Activated CD4-positive, alpha-beta T cell treated with anti-CD3 and anti-CD28 coated beads, Interleukin-2, amount 50 U/mL, for 48 hours (primary cell): ENCODE data around the gene TUBGCP5.
"Not testable (repeated sequence)": the region's sequence is repeated elsewhere in the genome, so short reads cannot be mapped to it uniquely, and the experiment has no call there.

Source experiments
- DNase-seq, 2 experiments: peaks; one replicate each; pipeline ENCODE4 v3.0.0-alpha.2; 2020

Gene TUBGCP5

DNA sequence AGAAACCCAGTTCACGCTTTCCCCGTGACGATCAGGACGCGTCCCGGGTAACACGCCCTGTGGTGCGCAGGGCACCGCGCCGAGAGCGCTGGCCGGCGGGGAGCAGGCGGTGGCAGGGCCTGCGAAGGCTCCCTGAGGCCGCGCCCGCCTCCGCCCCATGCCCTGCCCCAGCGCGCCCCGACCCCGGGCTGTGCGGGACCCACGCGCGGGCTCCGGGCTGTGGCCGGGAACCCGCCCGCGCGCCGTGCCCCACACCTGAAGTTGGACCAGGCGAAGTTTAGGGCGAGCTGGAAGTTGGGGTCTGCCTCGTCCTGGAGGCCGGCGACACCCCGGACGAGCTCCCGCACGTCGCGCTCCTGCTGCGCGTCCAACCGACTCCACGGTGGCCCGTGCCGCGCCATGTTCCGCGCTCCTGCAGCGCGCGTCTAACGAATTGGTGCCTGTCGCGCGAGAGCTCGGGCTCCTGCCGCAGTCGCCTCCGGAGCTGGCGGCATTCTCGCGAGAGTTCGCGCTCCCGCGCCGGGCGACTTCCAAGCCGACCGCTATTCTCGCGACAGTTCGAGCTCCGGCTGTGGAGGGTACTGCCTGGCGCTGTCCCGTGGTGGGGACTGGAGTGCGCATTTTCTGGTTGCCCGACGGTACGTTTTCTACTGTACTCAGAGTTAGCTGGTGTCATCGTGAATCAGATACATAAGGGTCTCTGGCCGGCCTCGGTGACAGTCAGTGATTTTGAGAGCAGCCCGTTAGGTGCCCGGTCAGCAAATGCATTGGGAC, at the start of gene TUBGCP5:
TUBGCP5 (minus strand) TSS at position 427 of the 774 bp plus-strand sequence; CDS start at position 401, 26 bp downstream.
- peak; percentile 97 for DNase-seq

DNA sequence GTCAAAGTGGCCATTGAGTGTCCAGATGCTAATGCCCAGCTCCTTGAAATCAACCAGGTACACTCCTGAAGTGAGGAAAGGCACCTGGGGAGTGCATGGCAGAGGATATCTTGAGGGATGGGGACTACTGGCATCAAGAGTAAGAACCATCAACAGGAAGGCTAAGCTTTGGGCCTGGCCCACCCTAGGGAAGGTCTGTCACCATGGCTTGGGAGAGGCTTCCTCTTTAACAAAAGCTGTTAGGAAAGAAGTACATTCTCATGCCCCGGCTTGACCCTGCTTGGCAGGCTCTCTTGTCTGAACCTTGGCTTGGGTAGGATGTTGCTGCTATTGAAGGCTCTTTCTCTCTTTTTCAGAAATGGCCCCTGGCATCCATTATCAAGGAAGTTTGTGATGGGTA, 43.7 kb upstream of the TUBGCP5 start:
- DNase-seq: no peak

DNA sequence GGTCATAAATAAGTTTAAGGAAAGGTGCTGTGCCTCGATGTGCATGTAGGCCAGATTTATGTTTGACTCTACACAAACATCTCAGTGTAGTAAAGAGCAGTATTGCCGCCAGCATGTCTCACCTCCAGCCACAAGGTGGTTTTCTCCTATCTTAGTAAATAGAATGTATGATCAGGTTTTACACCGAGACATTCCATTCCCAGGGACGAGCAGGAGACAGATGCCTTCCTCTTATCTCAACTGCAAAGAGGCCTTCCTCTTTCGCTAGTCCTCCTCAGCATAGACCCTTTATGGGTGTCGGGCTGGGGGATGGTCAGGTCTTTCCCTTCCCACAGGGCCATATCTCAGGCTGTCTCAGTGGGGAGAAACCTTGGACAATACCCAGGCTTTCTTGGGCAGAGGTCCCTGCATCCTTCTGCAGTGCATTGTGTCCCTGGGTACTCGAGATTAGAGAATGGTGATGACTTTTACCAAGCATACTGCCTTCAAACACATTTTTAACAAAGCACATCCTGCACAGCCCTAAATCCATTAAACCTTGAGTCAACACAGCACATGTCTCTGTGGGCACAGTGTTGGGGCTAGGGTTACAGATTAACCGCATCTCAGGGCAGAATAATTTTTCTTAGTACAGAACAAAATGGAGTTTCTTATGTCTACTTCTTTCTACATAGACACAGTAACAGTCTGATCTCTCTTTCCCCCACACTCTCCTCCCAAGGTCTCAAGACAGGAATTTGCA, 42.8 kb upstream of the TUBGCP5 start:
- DNase-seq: not testable (repeated sequence)

DNA sequence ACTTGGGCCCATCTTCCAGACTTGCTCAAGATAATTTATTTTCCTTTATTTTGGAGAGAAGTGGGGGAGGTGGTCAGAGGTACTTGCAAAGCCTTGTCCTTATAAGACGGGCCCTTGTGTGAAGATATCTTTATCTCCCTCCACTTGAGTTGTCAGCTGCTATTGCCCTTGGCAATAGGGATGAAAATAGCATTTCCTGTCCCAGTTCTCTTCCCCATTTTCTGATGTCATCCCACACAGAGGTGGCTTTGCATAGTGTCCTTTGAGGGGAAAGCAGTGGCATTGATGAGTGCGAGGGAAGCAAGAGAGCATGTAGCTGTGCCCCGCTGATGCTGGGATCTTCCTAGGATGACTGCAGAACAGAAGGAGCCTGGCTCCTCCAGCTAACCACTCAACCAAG, 41.9 kb upstream of the TUBGCP5 start:
- no peak for DNase-seq

DNA sequence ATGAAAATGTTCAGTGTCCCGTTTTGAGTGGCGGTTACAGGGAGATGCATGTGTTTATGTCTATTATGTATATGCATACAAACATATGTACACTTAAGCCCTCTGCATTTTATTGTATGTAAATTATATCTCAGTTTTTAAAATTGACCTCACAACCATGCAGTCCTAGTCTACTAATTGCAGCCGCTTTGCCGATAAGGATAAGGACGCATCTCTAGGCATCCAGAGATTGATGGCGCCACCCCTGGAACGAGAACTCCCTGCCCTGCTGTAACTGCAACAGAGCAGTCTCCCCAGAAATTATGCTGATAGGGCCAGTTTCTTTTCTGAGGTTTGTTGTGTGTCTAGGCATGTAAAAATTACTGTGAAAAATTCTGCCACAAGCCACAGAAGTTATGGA, 40.4 kb upstream of the TUBGCP5 start:
- no peak for DNase-seq

DNA sequence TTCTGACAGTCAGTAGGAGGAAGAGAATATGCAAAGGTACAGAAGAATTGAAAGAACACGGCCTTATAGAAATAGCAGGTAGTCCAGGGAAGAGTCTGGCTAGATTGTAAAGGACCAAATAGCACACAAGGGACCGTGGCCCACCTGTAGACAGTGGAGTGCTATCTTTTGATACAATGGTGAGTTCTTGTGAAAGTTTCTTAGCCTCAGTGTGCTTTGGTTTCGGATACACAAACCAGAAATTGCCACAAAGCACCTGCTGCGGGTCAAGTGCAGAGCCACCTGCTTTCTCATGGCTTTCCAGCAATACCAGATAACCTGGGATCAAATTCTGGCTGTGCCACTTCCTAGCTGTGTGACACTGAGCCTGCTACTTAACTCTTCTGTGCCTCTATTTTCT, 36.6 kb upstream of the TUBGCP5 start:
- no peak for DNase-seq

DNA sequence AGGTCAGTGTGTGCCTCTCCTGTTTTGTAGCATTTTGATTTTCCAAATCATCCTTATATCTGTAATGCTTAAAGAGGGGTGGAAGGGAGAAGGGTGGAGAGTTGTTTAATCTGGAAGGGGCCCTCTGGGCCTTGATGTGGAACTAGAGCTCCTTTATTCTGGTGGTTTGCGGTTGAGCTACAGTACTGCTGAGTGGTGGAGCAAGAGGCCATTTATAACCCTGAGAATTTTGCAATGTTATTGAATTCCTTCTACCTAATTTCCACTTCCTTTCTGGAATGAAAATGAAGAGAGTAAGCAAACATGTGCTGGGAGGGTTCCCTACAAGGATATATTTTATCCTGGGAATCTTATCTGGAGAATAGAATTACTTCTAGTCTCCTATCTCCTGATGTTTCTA, 35.3 kb upstream of the TUBGCP5 start:
- DNase-seq: no peak

DNA sequence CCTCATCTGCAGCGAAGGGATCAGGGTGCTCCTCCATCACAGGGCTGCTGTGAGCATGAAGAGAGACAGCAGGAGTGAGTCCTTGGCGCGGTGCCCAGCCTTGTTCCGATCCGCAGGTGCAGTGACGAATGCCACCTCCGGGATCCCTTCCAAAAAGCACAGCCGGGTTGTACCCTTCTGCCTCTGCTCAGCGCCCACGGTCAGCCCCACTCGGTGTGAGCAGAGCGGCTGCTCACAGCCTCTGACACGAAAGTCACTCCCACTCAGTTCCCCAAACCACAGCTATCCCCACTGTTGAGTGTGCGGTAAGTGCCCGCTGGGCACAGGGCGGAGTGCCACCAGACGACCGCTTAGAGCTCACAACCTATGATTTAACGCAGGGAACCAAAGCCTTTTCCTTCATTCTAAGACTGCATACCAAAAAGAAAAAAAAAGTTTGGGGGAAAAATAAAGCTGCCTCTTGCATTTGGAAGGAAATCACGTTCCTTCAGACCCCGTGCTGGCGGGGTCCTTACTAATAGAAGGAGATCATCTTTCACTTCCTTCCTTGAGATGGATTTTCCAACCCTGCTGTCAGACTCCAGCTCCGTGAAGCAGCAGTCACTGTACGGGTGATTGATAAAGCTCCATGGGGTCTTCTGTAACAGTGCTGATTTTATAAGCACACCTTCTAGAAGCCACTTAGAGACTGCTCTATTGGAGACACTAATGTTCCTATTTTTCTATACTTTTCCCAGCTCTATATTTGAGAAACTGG, 34.7 kb upstream of the TUBGCP5 start:
- no peak for DNase-seq

DNA sequence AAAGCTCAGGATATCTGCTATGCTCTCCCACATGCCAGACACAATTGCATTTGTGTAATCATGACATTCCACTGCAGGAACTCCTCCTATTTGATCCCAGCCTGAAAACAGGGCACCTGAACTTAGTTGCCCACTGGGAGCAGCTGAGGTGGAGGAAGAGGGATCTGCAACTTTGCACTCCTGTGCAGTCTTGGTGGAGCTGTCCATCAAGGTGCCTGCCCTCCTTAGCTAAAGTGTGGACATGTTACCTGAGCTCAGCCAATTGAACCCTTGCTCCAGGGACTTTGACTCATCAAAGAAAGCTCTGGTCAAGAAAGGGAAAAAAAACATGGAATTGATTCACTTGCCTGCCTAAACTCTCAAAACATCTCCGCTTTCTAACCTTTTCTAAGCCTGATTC, 33.3 kb upstream of the TUBGCP5 start:
- DNase-seq: no peak

DNA sequence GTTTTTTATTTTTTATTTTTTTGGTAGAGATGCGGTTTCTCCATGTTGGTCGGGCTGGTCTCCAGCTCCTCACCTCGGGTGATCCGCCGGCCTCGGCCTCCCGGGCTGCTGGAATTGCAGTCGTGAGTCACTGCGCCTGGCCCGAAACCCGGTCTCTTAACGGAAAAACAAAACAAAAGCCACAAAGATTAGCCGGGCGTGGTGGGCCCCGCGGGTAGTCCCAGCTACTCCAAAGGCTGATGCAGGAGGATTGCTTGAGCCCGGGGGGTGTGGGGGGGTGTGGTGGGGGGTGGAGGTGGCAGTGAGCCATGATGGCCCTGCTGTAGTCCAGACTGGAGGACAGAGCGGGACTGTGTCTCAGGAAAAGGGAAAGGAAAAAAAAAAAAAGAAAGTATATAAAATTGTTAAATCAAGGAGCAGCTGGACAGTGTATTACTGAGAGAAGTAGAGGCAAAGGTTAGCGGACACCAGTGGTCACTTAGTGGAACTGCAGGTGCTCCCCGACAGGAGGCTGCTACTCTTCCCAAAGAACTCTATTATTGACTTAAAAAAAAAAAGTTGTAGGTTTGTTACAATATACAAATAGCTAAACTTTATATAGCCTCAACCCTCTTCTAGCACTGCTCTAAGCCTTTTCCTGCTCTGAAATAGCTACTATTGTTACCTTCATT, 30.3 kb upstream of the TUBGCP5 start:
- DNase-seq: no peak

DNA sequence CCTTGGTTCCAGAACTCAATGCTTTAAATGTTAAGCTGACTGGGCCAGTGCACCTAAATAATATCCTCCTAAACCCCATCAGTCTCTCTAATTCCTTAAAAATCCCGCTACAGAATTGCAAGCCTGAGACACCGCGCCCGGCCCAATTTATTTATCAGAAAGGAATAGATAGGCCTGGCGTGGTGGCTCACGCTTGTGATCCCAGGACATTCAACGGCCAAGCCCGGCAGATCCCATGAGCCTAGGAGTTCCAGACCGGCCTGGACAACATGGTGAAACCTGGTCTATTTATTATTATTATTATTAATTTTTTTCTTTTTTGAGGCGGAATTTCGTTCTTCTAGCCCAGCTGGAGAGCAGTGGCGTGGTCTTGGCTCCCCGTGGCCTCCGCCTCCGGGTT, 28.0 kb upstream of the TUBGCP5 start:
- DNase-seq: no peak

DNA sequence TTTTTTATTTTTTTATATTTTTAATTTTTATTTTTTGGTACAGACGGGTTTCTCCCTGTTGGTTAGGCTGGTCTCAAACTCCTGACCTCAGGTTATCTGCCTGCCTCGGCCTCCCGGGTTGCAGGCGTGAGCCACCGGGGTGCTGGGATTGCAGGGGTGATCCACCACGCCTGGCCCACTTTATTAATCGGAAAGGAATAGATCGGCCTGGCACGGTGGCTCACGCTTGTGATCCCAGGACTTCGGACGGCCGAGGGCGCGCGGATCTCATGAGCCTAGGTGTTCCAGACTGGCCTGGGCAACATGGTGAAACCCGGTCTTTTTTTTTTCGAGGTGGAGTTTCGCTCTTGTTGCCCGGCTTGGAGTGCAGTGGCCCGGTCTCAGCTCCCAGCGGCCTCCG, 26.5 kb upstream of the TUBGCP5 start:
- DNase-seq: no peak

DNA sequence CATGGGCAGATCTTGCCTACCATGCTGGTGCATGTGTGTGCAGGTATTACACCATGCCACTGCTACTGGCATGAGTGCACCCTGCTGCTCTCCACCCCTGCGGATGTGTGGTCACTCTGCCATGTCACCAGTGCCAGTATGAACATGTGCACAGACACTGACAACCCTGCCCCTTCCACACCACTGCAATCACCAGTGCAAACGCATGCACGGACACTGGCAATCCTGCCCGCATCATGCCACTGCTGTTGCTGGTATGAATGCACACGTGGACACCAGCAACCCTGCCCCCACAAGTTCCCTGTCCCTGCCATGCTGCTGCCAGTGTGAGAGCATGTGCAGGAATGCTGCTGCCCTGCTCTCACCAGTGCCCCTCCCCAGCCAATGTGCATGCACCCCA, 24.8 kb upstream of the TUBGCP5 start:
- no peak for DNase-seq

DNA sequence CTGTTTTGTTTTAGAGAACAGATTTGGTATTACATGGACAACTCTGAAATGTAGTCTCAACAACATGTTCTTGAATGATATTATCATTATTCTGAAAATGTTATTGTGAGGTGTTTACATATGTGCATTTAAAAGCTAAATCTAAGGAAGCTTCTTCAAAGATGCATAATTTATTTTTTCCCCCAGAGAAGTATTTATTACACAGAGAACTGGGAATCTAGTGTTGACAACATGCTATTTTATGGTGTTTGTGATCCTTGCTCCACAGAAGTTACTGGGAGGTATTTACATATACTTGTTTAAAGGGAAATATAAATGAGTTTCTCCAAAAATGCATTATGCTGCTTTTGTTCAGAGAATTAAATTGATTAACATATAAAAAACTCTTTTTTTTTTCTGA, 18.3 kb upstream of the TUBGCP5 start:
- DNase-seq: no peak

DNA sequence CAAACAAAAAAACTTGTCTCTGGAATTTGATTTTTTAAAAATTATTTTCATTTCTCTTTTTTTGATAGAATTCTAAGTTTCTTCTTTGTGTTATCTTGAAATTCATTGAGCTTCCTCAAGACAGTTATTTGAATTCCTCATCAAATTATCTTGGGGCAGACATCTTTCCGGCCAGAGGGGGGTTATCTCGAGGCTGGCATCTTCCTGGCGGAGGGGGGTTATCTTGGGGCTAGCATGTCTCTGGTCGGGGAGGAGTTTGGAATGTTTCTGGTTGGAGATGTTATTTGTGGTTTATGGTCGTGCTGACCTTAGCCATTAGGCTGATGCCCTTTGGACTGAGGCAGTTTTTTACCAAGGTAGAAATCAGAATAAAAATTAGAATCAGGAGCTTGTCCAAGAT, 15.9 kb upstream of the TUBGCP5 start:
- DNase-seq: no peak

DNA sequence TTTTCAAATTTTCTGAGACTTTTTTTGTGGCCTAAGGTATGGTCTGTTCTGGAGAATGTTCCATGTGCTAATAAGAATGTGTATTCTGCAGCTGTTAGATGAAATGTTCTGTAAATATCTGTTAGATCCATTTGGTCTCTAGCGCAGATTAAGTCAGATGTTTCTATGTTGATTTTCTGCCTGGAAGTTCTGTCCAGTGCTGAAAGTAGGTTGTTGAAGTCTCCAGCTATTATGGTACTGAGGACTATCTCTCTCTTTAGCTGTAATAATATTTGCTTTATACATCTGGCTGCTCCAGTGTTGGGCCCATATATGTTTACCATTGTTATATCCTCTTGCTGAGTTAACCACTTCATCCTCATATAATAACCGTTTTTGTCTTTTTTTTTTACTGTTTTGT, 13.2 kb upstream of the TUBGCP5 start:
- DNase-seq: no peak

DNA sequence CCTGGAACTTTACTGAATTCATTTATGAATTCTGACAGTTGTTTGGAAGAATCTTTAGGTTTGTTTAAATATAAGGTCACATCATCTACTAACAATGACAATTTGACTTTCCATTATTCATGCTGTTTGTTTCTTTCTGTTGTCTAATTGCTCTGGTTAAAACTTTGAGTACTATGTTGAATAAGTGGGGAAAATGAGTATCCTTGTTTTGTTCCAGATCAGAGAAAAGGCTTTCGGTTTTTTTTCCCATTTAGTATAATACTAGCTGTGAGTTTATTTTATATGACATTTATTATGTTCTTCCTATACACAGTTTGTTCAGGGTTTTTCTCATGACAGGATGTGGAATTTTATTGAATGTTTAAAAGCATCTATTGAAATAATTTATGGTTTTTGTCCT, 11.3 kb upstream of the TUBGCP5 start:
- DNase-seq: no peak

DNA sequence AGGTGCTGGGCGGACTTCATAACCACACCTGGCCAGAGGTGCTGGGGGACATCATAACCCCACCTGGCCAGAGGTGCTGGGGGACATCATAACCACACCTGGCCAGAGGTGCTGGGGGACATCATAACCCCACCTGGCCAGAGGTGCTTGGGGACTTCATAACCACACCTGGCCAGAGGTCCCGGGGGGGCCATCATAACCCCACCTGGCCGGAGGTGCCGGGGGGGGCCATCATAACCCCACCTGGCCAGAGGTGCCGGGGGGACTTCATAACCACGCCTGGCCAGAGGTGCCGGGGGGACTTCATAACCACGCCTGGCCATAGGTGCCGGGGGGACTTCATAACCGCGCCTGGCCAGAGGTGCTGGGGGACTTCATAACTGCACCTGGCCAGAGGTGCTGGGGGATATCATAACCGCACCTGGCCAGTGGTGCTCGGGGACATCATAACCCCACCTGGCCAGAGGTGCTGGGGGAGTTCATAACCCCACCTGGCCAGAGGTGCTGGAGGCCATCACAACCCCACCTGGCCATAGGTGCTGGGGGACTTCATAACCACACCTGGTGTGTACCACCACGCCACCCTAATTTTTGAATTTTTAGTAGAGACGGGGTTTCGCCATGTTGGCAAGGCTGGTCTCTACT, 10.7 kb upstream of the TUBGCP5 start:
- no peak for DNase-seq

DNA sequence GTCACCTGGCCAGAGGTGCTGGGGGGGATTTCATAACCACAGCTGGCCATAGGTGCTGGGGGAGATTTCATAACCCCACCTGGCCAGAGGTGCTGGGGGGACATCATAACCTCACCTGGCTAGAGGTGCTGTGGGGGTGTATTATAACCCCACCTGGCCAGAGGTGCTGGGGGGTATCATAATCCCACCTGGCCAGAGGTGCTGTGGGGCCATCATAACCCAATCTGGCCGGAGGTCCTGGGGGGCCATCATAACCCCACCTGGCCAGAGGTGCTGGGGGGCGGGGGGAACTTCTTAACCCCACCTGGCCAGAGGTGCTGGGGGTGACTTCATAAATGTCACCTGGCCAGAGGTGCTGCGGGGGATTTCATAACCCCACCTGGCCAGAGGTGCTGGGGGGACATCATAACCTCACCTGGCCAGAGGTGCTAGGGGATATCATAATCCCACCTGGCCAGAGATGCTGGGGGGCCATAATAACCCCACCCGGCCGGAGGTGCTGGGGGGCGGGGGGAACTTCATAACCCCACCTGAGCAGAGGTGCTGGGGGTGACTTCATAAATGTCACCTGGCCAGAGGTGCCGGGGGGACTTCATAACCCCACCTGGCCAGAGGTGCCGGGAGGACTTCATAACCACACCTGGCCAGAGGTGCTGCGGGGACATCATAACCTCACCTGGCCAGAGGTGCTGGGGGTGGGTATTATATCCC, 9.4 kb upstream of the TUBGCP5 start:
- DNase-seq: not testable (repeated sequence)

DNA sequence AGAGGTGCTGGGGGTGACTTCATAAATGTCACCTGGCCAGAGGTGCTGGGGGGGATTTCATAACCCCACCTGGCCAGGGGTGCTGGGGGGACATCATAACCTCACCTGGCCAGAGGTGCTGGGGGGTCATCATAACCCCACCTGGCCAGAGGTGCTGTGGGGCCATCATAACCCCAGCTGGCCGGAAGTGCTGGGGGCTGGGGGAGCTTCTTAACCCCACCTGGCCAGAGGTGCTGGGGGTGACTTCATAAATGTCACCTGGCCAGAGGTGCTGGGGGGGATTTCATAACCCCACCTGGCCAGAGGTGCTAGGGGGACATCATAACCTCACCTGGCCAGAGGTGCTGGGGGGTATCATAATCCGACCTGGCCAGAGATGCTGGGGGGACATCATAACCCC, 4.6 kb upstream of the TUBGCP5 start:
- not testable (repeated sequence) for DNase-seq

DNA sequence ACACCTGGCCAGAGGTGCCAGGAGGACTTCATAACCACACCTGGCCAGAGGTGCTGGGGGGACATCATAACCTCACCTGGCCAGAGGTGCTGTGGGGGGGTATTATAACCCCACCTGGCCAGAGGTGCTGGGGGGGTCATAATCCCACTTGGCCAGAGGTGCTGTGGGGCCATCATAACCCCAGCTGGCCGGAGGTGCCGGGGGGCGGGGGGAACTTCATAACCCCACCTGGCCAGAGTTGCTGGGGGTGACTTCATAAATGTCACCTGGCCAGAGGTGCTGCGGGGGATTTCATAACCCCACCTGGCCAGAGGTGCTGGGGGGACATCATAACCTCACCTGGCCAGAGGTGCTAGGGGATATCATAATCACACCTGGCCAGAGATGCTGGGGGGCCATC, 4.2 kb upstream of the TUBGCP5 start:
- DNase-seq: not testable (repeated sequence)

DNA sequence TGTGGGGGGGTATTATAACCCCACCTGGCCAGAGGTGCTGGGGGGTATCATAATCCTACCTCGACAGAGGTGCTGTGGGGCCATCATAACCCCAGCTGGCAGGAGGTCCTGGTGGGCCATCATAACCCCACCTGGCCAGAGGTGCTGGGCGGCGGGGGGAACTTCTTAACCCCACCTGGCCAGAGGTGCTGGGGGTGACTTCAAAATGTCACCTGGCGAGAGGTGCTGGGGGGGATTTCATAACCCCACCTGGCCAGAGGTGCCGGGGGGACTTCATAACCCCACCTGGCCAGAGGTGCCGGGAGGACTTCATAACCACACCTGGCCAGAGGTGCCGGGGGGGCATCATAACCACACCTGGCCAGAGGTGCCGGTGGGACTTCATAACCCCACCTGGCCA, 2.4 kb upstream of the TUBGCP5 start:
- DNase-seq: not testable (repeated sequence)
